ENCODE results near the gene NDUFS6.
"Not testable (repeated sequence)": the region's sequence is repeated elsewhere in the genome, so short reads cannot be mapped to it uniquely, and the experiment has no call there.

NDUFS6 gene

DNA sequence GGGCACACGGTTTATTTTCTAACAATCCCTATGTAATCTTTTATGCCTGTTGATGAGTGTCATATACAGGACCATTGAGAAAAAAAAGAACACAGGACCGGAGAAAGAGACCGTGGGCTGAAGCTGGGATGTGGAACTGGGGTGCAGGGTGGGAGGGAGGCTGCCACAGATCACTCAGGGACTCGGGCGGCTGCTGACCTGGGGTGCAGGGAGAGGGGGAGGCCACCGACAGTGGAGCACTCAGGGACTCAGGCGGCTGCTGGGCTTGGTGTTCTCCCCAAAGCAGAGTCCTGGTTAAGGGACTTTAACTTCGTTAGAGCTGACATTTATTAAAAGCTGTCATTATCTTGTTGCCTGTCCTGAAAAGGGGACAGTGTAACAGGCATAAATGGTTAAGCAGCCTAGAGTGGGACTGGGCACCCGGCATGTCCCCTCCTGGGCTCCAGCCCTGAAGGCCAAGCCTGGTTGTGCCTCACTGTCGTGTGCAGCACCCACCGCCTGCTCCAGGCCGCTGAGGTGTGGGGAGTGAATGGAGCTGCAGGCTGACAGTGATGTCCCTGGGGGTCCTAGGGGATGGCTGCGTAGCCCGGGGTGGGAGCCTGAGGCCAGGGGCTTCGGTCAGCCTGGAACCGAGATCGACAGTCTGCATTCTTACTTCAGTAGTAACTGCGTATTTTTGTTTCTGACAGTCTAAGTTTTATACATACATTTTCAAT, 14.0 kb downstream of the NDUFS6 start:
- TF ChIP-seq, protein P1, sequence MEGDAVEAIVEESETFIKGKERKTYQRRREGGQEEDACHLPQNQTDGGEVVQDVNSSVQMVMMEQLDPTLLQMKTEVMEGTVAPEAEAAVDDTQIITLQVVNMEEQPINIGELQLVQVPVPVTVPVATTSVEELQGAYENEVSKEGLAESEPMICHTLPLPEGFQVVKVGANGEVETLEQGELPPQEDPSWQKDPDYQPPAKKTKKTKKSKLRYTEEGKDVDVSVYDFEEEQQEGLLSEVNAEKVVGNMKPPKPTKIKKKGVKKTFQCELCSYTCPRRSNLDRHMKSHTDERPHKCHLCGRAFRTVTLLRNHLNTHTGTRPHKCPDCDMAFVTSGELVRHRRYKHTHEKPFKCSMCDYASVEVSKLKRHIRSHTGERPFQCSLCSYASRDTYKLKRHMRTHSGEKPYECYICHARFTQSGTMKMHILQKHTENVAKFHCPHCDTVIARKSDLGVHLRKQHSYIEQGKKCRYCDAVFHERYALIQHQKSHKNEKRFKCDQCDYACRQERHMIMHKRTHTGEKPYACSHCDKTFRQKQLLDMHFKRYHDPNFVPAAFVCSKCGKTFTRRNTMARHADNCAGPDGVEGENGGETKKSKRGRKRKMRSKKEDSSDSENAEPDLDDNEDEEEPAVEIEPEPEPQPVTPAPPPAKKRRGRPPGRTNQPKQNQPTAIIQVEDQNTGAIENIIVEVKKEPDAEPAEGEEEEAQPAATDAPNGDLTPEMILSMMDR (IDR thresholded peaks at IDR 0.05): no peak
- H3K4me3 ChIP-seq (ENCODE audit: low read depth in 1 of 2, low read length in 1 of 2): no peak overlapping the region
- no peaks in the 10 kb centered on the region for H3K9me3 ChIP-seq
- H3K36me3 ChIP-seq: peaks cover 76% of the 10 kb centered on the region
- no peak overlapping the region for H3K27ac ChIP-seq
- H3K27me3 ChIP-seq: no peaks in the 10 kb centered on the region
- H3K4me1 ChIP-seq (ENCODE audit: control insufficient read depth in 1 of 2, insufficient read depth in 1 of 2, low read depth in 1 of 2, low read length in 1 of 2): no peaks in the 10 kb centered on the region

DNA sequence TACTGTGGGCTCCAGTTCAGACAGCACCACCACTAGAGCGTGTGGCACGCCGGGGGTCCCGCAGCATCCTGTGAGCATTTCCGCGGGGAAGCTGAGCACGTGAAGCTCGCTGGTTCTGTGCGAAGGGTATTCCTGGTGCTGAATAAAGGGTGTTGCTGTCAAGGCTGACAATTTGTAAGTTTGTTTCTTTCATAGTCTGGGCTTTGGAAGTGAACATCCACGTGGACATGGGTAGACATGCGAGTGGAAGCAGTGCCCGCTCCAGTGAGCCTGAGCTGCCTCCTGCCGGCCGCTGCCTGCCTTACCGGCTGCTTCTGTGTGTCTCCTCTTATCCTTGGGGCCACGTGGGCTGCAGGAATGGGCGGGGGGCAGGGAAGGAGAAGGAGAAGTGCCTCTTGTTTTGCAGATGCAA, 14.7 kb downstream of the NDUFS6 start:
- H3K27ac ChIP-seq: no peak overlapping the region
- no peaks in the 10 kb centered on the region for H3K9me3 ChIP-seq
- no peak overlapping the region for H3K4me3 ChIP-seq (ENCODE audit: low read depth in 1 of 2, low read length in 1 of 2)
- no peaks in the 10 kb centered on the region for H3K27me3 ChIP-seq
- H3K36me3 ChIP-seq: peaks cover 76% of the 10 kb centered on the region
- no peaks in the 10 kb centered on the region for H3K4me1 ChIP-seq (ENCODE audit: control insufficient read depth in 1 of 2, insufficient read depth in 1 of 2, low read depth in 1 of 2, low read length in 1 of 2)
- TF ChIP-seq, protein P1 (IDR thresholded peaks at IDR 0.05): no peak

DNA sequence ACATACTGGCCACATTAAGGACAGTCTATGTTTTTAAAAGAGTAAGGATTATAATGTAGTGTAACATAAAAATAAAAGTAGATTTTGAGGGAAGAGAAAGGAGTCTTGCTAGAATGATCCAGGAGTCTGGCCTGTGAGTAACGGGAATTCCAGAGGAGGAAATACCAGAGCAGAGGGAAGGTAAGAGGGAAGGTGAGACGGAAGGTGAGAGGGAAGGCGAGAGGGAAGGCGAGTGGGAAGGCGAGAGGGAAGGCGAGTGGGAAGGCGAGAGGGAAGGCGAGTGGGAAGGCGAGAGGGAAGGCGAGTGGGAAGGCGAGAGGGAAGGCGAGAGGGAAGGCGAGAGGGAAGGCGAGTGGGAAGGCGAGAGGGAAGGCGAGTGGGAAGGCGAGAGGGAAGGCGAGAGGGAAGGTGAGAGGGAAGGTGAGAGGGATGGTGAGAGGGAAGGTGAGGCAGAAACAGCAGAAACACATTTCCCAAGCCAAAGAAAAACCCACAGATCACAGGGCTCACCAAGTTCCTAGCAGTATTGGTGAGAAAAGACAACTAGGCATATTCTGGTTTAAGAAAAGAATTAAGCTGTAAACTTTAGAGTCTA, 15.4 kb downstream of the NDUFS6 start:
- not testable (repeated sequence) for H3K9me3 ChIP-seq; H3K4me3 ChIP-seq (ENCODE audit: low read depth in 1 of 2, low read length in 1 of 2); H3K27ac ChIP-seq; H3K27me3 ChIP-seq; H3K4me1 ChIP-seq (ENCODE audit: control insufficient read depth in 1 of 2, insufficient read depth in 1 of 2, low read depth in 1 of 2, low read length in 1 of 2)
- H3K36me3 ChIP-seq: peaks cover 80% of the 10 kb centered on the region

DNA sequence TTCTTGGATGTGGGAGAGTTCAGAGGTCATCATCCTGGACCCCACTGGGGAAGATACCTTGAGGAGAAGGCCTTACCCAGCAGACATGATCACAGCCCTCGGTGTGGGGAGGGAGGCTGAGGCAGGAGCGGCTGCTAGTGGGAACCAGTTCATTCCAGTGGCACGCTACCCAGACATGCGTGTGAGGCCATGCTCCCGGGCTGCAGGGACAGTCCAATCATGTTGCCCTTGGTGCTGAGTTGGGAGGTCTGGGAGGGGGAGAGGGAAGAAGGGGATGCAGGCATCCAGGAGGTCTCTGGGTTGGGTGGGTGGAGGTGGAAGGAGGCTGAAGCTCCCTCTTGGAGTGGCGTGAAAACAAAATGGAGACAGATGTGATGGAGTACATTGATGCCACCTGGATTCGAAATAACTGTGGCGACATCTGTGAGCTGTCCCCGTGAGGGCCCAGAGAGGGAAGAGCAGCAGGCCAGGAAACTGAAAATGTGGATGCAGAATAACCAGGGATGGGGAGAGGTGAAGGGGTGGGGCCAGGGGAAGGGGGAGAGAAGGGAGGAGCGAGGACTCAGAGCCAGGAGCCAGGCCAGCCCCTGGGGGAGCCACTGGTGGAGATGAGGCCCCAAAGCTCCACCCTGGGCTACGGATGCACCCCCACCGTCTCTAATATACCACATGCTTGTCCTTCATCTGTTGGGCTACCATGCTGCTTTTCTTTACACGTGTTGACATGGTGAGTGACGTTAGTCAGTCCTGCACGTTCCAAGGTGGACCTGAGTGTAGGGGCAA, 16.2 kb downstream of the NDUFS6 start:
- Histone ChIP-seq H3K4me3 (ENCODE audit: low read depth in 1 of 2, low read length in 1 of 2) (no peak overlapping the region), H3K36me3 (peaks cover 74% of the 10 kb centered on the region), H3K9me3 (no peaks in the 10 kb centered on the region), H3K4me1 (ENCODE audit: control insufficient read depth in 1 of 2, insufficient read depth in 1 of 2, low read depth in 1 of 2, low read length in 1 of 2) (no peaks in the 10 kb centered on the region), H3K27me3 (no peaks in the 10 kb centered on the region), H3K27ac (no peak overlapping the region)
- TF ChIP-seq, protein P1 (IDR thresholded peaks at IDR 0.05): no peak

DNA sequence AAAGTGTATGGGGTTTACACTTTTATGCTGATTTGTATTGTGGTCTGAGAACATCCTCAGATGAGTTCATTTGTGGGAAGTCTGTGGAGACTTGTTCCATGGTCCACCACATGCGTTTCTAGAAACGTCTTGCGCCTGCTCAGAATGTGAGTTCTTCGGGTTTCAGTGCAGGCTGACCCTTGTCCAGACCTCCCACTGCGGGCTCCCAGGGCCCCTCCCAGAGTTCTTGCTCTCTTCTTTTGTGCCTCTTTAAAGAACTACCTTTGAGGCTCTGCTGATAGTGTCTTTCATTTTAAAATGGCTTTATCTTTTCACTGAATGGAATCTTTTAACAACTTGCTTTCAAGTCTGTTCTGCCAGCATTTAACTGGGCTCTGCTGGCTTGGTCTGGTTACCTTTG, 17.6 kb downstream of the NDUFS6 start:
- H3K27ac ChIP-seq: no peak overlapping the region
- no peaks in the 10 kb centered on the region for H3K27me3 ChIP-seq
- H3K36me3 ChIP-seq: peaks cover 69% of the 10 kb centered on the region
- H3K4me3 ChIP-seq (ENCODE audit: low read depth in 1 of 2, low read length in 1 of 2): no peak overlapping the region
- H3K9me3 ChIP-seq: no peaks in the 10 kb centered on the region
- H3K4me1 ChIP-seq (ENCODE audit: control insufficient read depth in 1 of 2, insufficient read depth in 1 of 2, low read depth in 1 of 2, low read length in 1 of 2): no peaks in the 10 kb centered on the region
- TF ChIP-seq, protein P1 (IDR thresholded peaks at IDR 0.05): no peak

DNA sequence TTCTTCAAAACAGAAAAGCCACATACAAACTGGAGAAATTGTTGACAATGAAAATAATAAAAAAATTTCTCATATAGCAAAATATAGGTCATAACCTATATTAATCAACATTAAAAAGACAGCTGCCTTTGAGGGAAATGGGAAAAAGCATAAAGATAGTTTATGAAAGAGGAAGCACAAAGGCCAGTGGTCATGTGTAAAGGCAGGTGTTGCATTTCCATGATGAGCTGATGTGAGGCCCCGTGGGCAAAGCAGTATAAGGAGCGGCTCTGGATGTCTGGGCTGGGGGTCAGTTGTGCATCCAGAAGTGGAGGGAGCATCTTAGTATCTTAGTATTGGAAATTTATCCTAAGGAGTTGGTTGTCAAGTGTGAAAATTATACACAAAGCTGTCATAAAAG, 18.3 kb downstream of the NDUFS6 start:
- TF ChIP-seq, protein P1 (IDR thresholded peaks at IDR 0.05): no peak
- Histone ChIP-seq H3K9me3 (no peaks in the 10 kb centered on the region), H3K4me1 (ENCODE audit: control insufficient read depth in 1 of 2, insufficient read depth in 1 of 2, low read depth in 1 of 2, low read length in 1 of 2) (no peaks in the 10 kb centered on the region), H3K27me3 (no peaks in the 10 kb centered on the region), H3K27ac (no peak overlapping the region), H3K36me3 (peaks cover 66% of the 10 kb centered on the region), H3K4me3 (ENCODE audit: low read depth in 1 of 2, low read length in 1 of 2) (no peak overlapping the region)

Measured in neutrophil (primary cell).